Keratinocyte (primary cell): ENCODE data around the gene IPPK. TPM values are rescaled to one million over a fixed set of nuclear protein-coding genes. Genes with fewer than 3 reads are reported as not detected.

ENCODE experiments used
- DNase-seq: peaks from one replicate; pipeline ENCODE4 v3.0.0-alpha.2; 2011; ENCODE audit warnings: low read depth, missing footprints, low spot score
- FAIRE-seq: peaks from 2 replicates; lab custom pipeline; 2011; peaks lifted over from hg19 to GRCh38; lab: Jason Lieb, UNC
- H2AFZ ChIP-seq: 2 replicates; pipeline ENCODE4 v1.6.0; 2012; ENCODE audit warnings: low read length, control low read depth, inconsistent platforms; ENCODE audit not compliant: control insufficient read depth
- H3K27ac ChIP-seq: 2 replicates; pipeline ENCODE4 v1.5.1; 2011; ENCODE audit warnings: low read length; ENCODE audit not compliant: control insufficient read depth, insufficient read depth
- H3K27me3 ChIP-seq: 3 replicates; pipeline ENCODE4 v1.6.0; 2011; ENCODE audit warnings: low read length; ENCODE audit not compliant: control insufficient read depth, insufficient read depth; ENCODE audit errors: extremely low read depth
- H3K36me3 ChIP-seq, 2 experiments: 2 replicates in 1 of 2; 3 replicates in 1 of 2; pipeline ENCODE4 v1.5.1; 2011; ENCODE audit warnings: low read length in 2 of 2, mild to moderate bottlenecking in 1 of 2; ENCODE audit not compliant: control insufficient read depth in 2 of 2, insufficient read depth in 2 of 2; ENCODE audit errors: extremely low read depth in 1 of 2
- H3K4me1 ChIP-seq: 3 replicates; pipeline ENCODE4 v1.5.1; 2011; ENCODE audit warnings: low read length; ENCODE audit not compliant: control insufficient read depth, insufficient read depth; ENCODE audit errors: extremely low read depth
- H3K4me2 ChIP-seq: 3 replicates; pipeline ENCODE4 v1.6.0; 2011; ENCODE audit warnings: low read depth, low read length; ENCODE audit not compliant: control insufficient read depth, insufficient read depth; ENCODE audit errors: extremely low read depth
- H3K4me3 ChIP-seq, 3 experiments: fragments of 200-600 bp in 1 of 3; sonication (generic) in 1 of 3; 2 replicates in 2 of 3; 3 replicates in 1 of 3; pipeline ENCODE4 v1.5.1; 2011 to 2016; ENCODE audit warnings: low read length in 3 of 3, mild to moderate bottlenecking in 3 of 3, control low read depth in 2 of 3, inconsistent platforms in 1 of 3, low read depth in 1 of 3, mixed read lengths in 1 of 3, mixed run types in 1 of 3, moderate library complexity in 1 of 3; ENCODE audit not compliant: control insufficient read depth in 2 of 3, insufficient read depth in 2 of 3; ENCODE audit errors: extremely low read depth in 1 of 3
- H3K79me2 ChIP-seq: 2 replicates; pipeline ENCODE4 v1.6.0; 2012; ENCODE audit warnings: low read length; ENCODE audit not compliant: control insufficient read depth, insufficient read depth
- H3K9ac ChIP-seq: 3 replicates; pipeline ENCODE4 v1.6.0; 2011; ENCODE audit warnings: low read length; ENCODE audit not compliant: control insufficient read depth, insufficient read depth; ENCODE audit errors: extremely low read depth
- H3K9me1 ChIP-seq: 3 replicates; pipeline ENCODE4 v1.6.0; 2011; ENCODE audit warnings: low read length; ENCODE audit not compliant: control insufficient read depth, insufficient read depth; ENCODE audit errors: extremely low read depth
- H3K9me3 ChIP-seq: 2 replicates; pipeline ENCODE4 v1.5.1; 2012; ENCODE audit warnings: low read depth, low read length; ENCODE audit not compliant: control insufficient read depth
- H4K20me1 ChIP-seq: 3 replicates; pipeline ENCODE4 v1.6.0; 2011; ENCODE audit warnings: low read length; ENCODE audit not compliant: control insufficient read depth, insufficient read depth; ENCODE audit errors: extremely low read depth
- EZH2 ChIP-seq: IDR thresholded peaks from one replicate; pipeline ENCODE4 v1.6.1; 2012; ENCODE audit warnings: inconsistent platforms, mild to moderate bottlenecking, low read length, moderate library complexity
- dilution Hi-C: fragments of 300-500 bp; cut with MboI; formaldehyde crosslinking; loops from one replicate; pipeline ENCODE4 v1.7.0; 2020; ENCODE audit warnings: low sequenced_read_pairs; ENCODE audit not compliant: extremely low pct_ligation_motif_present
- polyA plus RNA-seq, 5 experiments: library from polyadenylated mRNA; depleted of rRNA in 3 of 5; stranded (reverse) in 3 of 5; stranded (forward) in 1 of 5; unstranded in 1 of 5; fragments of >200 nt; gene quantifications; 1 replicate in 1 of 5; 2 replicates in 3 of 5; 3 replicates in 1 of 5; pipeline versions ENCODE4 v1.2.1 to v1.2.3, GENCODE V29; 2011 to 2012; ENCODE audit warnings: missing spikeins in 2 of 5, low read depth in 1 of 5, low replicate concordance in 1 of 5
- TF ChIP-seq, protein P1 (sequence below), 3 experiments: IDR thresholded peaks in 1 of 3; conservative IDR thresholded peaks in 1 of 3; optimal IDR thresholded peaks in 1 of 3; 2 replicates in 2 of 3; 3 replicates in 1 of 3; pipeline versions ENCODE3 to v1.5.1; 2011; ENCODE audit warnings: low read length in 3 of 3, mild to moderate bottlenecking in 3 of 3, moderate library complexity in 2 of 3, control low read depth in 1 of 3, inconsistent platforms in 1 of 3; ENCODE audit not compliant: insufficient read depth in 2 of 3; ENCODE audit errors: extremely low read depth in 1 of 3

IPPK gene
- polyA plus RNA-seq, 1 donor (not counting 4 experiments of a cell fraction or from before 2014, with no cell fraction given): 32.4 TPM

DNA sequence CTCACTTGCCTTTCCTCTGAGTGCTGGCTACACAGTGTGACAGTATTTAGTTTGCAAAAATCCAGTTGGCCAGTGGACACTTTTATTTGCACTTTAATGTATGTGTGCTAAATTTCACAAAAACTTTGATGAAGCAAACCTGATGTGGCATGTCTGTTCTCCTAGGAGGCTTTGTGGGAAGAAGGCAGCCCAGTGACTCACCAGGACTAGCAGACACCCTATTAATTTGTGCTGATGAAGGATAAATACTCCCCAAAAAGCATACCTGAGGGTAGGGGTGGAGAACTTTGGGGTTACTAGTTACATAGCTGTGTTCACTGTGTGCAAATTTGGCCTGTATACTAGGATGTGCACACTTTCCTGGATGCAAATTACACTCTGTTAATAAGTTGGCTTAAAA lies 39.3 kb upstream of the IPPK start:
- Histone ChIP-seq H3K27ac (peak overlapping the region; percentile 96), H3K9me1 (peaks cover 5% of the 10 kb centered on the region), H3K4me1 (peaks cover 56% of the 10 kb centered on the region), H3K36me3 (peaks cover 20 to 45% of the 10 kb centered on the region in 2 experiments), H3K4me3 (no peak overlapping the region), H3K79me2 (peaks cover 23% of the 10 kb centered on the region), H3K4me2 (peak overlapping the region; percentile 65), H3K9me3 (no peaks in the 10 kb centered on the region), H4K20me1 (no peaks in the 10 kb centered on the region), H2AFZ (no peak overlapping the region), H3K27me3 (no peaks in the 10 kb centered on the region), H3K9ac (no peak overlapping the region)
- dilution Hi-C loops: no loop called here
- FAIRE-seq (peak; percentile 90), DNase-seq (peak; percentile 33)
- TF ChIP-seq, protein P1, sequence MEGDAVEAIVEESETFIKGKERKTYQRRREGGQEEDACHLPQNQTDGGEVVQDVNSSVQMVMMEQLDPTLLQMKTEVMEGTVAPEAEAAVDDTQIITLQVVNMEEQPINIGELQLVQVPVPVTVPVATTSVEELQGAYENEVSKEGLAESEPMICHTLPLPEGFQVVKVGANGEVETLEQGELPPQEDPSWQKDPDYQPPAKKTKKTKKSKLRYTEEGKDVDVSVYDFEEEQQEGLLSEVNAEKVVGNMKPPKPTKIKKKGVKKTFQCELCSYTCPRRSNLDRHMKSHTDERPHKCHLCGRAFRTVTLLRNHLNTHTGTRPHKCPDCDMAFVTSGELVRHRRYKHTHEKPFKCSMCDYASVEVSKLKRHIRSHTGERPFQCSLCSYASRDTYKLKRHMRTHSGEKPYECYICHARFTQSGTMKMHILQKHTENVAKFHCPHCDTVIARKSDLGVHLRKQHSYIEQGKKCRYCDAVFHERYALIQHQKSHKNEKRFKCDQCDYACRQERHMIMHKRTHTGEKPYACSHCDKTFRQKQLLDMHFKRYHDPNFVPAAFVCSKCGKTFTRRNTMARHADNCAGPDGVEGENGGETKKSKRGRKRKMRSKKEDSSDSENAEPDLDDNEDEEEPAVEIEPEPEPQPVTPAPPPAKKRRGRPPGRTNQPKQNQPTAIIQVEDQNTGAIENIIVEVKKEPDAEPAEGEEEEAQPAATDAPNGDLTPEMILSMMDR (optimal IDR thresholded peaks at IDR 0.05 in 1 of 3, IDR thresholded peaks at IDR 0.05 in 1 of 3, conservative IDR thresholded peaks at IDR 0.05 in 1 of 3; ENCODE audit: extremely low read depth in 1 of 3, insufficient read depth in 2 of 3, low read length in 3 of 3): no peak
- no peak for TF ChIP-seq EZH2

DNA sequence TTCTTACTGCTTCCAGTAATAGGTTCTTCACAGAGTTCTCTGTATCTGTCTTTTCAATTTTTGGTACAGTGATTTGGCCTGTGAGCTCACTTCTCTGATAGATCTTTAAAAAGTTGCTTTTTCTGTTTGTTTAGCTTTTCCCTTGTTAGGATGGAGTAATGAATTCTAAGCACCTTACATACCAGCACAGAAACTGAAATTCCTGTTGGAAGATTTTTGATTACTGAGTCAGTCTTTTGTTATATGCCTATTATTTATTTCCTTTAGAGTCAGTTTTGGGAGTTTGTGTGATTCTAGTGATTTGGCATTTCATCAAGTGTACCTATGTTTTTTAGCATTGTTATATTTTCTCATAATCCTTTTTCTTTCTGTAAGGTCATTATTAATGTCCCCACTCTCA lies 37.6 kb upstream of the IPPK start:
- Histone ChIP-seq H3K36me3 (peaks cover 10 to 28% of the 10 kb centered on the region in 2 experiments), H3K27me3 (no peaks in the 10 kb centered on the region), H4K20me1 (no peaks in the 10 kb centered on the region), H3K4me2 (peak overlapping the region; percentile 3), H3K4me1 (peaks cover 56% of the 10 kb centered on the region), H3K9ac (peak overlapping the region; percentile 71), H2AFZ (no peak overlapping the region), H3K9me3 (no peaks in the 10 kb centered on the region), H3K27ac (peak overlapping the region; percentile 96), H3K79me2 (peaks cover 13% of the 10 kb centered on the region), H3K9me1 (peaks cover 5% of the 10 kb centered on the region), H3K4me3 (no peak overlapping the region)
- dilution Hi-C loops: no loop called here
- TF ChIP-seq, protein P1 (optimal IDR thresholded peaks at IDR 0.05 in 1 of 3, IDR thresholded peaks at IDR 0.05 in 1 of 3, conservative IDR thresholded peaks at IDR 0.05 in 1 of 3; ENCODE audit: extremely low read depth in 1 of 3, insufficient read depth in 2 of 3, low read length in 3 of 3): no peak
- TF ChIP-seq EZH2: no peak
- no peak for FAIRE-seq
- DNase-seq: no peak
